ENCODE measurements around the gene KLF3.

KLF3 gene

DNA sequence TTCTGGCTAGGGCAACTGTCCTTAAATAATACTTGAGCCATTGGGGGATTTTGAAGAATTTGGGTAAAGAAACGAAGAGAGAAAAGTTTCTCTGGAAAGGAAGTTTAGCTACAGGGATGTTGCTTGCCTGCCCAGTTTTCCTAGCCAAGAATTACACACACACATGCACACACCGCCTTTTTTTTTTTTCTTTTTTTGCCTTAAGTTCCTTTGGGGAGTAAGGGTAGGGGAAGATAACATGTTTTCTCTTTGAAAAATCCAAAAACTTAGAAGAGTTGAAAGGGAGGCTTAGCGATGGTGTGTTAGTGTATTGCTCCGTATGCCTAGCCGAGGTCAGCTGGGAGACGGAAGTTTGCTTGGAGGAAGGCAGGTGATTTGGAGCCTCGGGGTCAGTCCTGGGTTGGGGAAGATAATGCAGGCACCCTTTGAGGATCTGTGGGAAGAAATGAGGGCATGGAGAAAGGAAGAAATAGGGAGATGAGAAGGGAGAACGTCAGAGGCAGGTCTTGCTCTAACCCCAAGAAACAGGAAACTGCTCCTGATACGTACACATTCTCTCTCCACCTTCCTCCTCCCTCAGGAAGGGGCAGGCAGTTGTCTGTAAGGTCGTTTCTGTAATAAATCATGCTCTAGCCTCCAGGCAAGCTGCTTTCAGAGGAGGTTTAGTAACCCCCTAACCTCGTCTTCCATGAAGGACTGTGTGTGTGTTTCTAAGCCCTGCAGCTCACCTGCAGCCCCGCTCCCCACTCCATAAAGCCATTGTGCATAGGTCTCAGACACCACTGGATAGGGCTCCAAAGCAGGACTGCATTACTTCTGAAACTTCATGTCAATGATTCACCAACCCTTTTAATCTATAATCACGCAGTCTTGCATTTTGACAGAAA, 10.5 kb downstream of the KLF3 start:
- DNase-seq (ENCODE audit: low read depth in 2 of 2): no peak

- DNase-seq (ENCODE audit: low read depth in 2 of 2): peak; percentile 77 to 81
Observed at GRCh38 chr4:38675146-38676121, 11.4 kb downstream of the KLF3 start.

DNA sequence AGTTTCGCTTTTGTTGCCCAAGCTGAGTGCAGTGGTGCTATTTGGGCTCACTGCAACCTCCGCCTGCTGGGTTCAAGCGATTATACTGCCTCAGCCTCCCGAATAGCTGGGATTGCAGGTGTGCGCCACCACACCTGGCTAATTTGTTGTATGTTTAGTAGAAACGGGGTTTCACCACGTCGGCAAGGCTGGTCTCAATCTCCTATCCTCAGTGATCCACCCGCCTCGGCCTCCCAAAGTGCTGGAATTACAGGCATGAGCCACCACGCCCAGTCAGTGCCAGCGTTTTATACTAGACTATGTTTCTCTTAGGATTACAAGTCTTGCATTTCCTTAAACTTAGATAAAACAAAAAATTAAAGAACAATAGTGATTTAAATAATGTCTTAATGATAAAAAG, 13.0 kb downstream of the KLF3 start:
- no peak for DNase-seq (ENCODE audit: low read depth in 2 of 2)

DNA sequence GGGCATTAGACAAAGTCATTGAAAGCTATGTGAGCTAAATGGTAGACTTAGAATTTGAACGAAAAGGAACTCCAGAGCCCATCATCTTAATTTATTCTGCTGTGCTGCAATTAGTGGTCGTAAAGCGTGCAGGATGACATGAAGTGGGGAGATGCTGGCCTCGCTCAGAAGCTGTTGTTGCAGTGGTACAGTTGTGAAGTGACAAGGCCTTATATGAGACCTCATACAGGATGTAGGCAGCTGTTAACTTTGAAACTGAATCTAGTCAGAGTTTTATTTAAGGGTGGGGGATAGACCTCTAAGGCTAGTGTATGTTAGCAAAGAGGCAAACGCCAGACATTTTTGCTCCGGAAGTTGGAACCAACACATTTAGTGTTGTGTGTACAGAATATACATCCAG, 13.4 kb downstream of the KLF3 start:
- DNase-seq (ENCODE audit: low read depth in 2 of 2): no peak

DNA sequence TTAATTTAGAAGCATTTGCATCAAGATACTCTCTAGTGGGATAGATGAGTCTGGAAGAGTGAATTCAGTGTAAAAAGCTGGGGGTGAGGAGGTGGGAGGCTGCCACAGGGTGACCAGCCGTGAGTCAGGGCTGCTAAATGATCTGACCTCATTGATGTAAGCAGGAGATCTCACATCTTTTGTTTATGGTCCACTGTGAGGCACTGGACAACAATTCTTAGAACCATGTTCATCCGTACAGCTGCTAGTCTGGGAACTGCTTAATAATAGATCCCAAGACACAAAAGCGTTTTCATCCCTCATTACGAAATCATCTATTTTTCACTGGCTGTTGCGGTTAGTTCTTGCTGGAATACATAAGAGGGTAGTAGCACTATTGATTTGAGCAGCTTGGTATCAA, 14.1 kb downstream of the KLF3 start:
- DNase-seq (ENCODE audit: low read depth in 2 of 2): no peak

GRCh38 chr4:38679921-38680320, 15.9 kb downstream of the KLF3 start:
- no peak for DNase-seq (ENCODE audit: low read depth in 2 of 2)

GRCh38 chr4:38681281-38681991, 17.4 kb downstream of the KLF3 start:
- DNase-seq (ENCODE audit: low read depth in 2 of 2): no peak

DNA sequence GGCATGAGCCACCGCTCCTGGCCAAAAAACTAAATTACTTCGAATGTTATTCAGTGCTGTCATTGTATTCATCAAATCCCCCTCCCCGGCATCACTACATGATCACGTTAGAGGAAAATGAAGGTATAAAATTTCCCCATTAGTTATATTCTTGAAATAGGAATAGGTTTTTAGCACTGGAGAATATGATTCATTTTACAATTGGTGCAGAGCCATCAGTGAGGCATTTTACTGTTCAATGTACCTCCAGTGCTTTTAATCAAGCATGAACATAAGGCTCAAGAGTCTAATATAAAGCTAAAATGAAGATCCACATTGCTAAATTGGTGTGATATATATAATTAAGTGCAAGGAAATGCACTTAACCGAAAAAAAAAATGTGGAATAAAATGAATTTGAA, 18.3 kb downstream of the KLF3 start:
- DNase-seq (ENCODE audit: low read depth in 2 of 2): no peak

DNA sequence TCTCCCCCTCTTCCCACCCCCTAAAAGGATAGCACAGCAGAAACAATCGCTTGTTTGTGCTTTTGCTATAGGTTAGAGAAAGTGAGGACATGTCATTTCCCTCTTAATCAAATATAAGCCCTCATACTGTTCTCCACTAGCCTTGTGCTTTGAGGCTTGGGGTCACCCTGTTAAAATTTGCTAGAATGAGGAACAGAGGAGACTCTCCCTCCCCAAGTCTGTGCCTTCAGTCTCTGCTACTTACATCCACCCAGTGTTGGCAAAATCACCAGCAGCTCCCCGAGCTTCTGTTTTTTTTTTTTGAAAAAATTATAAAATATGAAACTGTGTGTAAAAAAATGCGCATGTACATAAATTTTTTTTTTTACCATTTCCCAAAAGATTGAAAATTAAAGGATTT, 19.3 kb downstream of the KLF3 start:
- no peak for DNase-seq (ENCODE audit: low read depth in 2 of 2)

- DNase-seq (ENCODE audit: low read depth in 2 of 2): no peak
Observed at GRCh38 chr4:38684271-38684670, 20.3 kb downstream of the KLF3 start.

- DNase-seq (ENCODE audit: low read depth in 2 of 2): no peak
Observed at GRCh38 chr4:38684951-38685844, 21.2 kb downstream of the KLF3 start.

GRCh38 chr4:38686682-38687081, 22.7 kb downstream of the KLF3 start:
- no peak for DNase-seq (ENCODE audit: low read depth in 2 of 2)

DNA sequence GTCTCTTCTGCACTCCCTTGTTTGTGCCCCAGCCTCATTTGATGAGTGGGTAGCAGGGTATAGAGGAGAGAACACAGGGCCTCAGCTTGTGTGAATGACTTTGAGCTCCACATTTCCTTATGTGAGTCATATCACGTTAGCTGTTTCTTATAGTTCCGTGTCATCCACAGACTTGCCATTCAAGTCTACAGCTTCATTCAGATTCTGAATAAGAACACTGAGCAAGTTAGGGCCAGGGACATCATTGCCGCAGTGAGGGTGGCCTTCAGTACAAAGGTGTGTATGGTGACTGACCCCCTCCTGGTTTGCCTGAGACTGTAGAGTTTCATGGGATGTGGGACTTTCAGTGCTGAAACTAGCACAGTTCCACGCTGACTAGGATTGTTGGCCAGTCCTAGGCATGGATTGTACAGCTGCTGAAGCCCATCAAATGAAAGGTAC, 23.6 kb downstream of the KLF3 start:
- no peak for DNase-seq (ENCODE audit: low read depth in 2 of 2)

DNA sequence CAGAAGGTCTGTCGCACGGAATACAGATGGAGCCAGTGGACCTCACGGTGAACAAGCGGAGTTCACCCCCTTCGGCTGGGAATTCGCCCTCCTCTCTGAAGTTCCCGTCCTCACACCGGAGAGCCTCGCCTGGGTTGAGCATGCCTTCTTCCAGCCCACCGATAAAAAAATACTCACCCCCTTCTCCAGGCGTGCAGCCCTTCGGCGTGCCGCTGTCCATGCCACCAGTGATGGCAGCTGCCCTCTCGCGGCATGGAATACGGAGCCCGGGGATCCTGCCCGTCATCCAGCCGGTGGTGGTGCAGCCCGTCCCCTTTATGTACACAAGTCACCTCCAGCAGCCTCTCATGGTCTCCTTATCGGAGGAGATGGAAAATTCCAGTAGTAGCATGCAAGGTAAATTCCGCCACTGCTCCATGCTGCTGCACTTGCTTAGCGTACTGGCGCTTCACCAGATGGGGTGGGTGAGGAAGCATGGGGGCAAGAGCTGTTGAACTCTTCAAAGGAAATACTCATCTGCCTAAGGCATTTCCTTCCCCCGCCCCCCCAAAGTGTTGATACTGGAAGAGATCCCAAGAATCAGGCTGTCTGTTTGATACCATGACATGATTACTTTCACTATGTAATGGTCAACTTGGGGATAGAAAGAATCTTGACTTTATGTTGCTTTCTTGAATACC, 24.8 kb downstream of the KLF3 start:
- DNase-seq (ENCODE audit: low read depth in 2 of 2): no peak

GRCh38 chr4:38691251-38692008, 27.4 kb downstream of the KLF3 start:
- no peak for DNase-seq (ENCODE audit: low read depth in 2 of 2)

DNA sequence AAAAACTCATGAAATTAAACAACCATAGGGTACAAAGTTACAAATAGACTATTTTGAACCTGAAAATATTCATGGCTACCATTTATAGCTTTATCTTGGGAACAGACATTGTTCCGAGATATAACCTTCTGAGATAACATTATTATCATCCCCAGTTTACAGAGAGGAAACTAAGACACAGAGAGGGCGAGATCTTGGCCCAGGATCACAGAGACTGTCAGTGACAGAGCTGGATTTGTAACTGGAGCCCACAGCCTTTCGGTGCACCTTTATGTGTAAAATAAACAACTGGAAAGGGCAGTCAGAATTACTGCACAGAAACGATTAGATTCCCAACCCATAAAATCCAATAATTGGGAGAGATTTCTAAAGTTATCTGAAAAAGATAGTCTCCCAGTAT, 28.4 kb downstream of the KLF3 start:
- no peak for DNase-seq (ENCODE audit: low read depth in 2 of 2)

DNA sequence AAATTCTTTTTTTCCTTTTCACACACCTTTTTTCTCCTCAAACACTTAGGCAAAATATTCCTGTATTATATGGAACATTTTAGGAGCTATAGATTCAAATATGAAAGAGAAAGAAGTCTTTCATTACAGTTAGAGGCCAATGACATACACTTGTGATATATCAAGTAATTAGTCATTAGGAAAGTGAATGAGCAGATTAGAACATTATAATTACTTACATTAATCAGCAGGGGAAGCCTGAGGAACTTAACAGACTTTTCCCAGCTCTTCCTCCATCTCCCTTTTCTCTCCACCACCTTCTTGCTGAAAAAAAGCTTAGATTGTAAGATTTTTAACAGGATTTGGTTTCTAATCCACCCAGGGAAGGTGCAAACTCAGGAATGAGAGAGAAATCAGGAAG, 29.6 kb downstream of the KLF3 start:
- no peak for DNase-seq (ENCODE audit: low read depth in 2 of 2)

DNA sequence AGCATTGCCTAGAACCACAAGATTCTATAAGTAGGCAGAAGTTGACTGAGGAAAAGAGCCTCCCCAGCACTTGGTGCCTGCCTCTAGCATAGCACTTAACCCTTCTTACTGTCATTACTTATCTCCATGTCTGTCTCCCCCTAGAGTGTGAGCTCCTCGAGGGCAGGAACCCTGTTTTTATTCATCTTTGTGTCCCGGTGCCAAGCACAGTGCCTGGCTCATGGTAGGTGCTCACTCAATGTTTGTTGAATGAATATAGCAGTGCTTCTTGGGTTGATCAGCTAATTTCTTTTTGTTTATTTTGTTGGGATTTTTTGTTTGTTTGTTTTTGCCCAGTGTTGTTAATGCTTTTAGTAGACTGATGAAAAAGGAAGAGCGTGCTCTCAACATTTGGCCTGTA, 30.3 kb downstream of the KLF3 start:
- DNase-seq (ENCODE audit: low read depth in 2 of 2): no peak

- no peak for DNase-seq (ENCODE audit: low read depth in 2 of 2)
Observed at GRCh38 chr4:38695809-38696208, 31.8 kb downstream of the KLF3 start.

DNA sequence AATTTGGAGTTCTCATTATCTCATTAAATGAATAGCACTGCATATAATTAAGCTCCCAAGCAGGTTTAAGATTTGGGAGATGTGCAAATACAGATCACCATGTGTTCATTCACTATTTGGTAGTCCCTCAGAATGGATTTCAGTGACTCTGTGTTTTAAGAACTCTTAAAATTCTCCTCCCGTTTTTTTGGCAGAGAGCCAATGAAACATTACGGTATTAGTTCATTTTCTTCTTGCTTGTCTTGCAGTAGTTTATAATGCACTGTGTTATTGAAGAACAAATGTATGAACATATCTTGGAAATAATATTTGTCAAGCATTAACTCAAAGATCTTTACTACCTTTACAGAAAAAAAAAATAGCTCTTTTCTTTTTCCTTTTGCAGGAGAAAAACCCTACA, 32.7 kb downstream of the KLF3 start:
- DNase-seq (ENCODE audit: low read depth in 2 of 2): no peak

Measured in activated CD4-positive, alpha-beta T cell treated with anti-CD3 and anti-CD28 coated beads for 24 hours (primary cell).